HG03196 (cell line): ENCODE data around the gene NR1H3.

ENCODE experiments used
- ATAC-seq: cut with Tn5 transposase; IDR thresholded peaks from one replicate; pipeline ENCODE4 v1.9.1; 2021; ENCODE audit not compliant: unreplicated experiment

Gene NR1H3

GRCh38 chr11:47243454-47243853 is 14.3 kb upstream of the NR1H3 start:
- ATAC-seq: no peak

DNA sequence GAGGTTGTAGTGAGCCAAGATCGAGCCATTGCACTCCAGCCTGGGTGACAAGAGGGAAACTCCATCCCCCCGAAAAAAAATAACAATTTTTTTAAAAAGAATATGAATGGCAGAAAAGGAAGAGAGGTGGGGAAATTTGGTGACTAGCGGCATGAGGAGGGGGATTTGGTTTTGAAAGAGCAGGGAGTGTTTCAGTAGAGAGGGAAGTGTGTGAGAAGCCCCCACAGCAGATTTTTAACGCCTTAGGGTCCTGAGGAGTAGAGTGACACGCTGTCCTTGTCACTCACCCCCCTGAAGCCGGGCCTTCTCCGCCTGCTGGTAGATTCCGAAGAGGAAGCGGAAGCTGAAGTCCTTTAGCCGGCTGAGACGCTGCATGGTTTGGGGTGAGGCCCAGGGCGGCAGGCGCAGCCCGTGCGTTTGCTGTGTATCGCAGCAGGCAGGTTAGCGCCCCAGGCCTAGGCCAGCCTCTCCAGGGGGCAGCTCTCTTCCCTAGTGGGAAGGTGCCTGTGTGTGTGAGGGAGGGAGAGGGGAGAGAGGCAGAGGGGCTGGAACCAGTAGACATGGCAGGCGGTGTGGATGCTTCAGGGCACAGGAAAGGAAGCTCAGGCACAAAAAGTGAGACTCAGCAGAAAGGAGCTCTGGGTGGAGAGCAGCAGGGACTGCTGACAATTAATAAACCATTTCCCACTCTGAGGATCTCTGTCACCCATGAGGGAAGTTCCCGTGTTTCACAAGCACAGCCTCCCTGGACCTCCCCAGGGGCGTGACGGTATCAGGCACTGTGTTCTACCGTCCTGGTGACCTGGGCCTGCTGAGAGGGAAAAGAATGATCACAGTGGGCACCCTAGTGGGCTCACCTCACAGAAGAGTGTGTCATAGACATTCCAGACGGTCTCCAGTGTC is 13.1 kb upstream of the NR1H3 start:
- ATAC-seq: no peak

- no peak for ATAC-seq
Observed at GRCh38 chr11:47245611-47246357, 12.0 kb upstream of the NR1H3 start.

- no peak for ATAC-seq
Observed at GRCh38 chr11:47247502-47247901, 10.3 kb upstream of the NR1H3 start.

DNA sequence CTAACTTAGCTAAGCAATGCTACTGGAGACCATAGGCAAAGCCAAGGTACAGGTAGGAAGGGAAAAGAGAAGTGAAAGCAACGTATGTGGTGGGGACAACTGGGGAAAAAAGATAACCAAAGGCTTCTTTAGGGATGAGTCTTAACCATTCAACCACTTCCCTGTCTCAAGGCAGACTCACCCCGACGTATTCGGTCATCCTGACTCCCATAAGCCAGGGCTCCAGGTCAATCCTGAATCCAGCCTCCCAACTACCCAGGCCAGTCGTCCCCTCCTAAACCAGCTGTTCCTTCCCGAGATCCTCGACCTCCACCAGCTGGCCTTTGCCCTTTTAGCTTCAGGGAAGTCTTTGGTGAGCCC is 9.5 kb upstream of the NR1H3 start:
- peak; percentile 27 for ATAC-seq

GRCh38 chr11:47248664-47249377 is 9.0 kb upstream of the NR1H3 start, which contains the start of gene ACP2:
TSS of gene ACP2 (minus strand) at chr11:47248814. CDS start at chr11:47248789, 25 bp downstream.
- peak; percentile 93 for ATAC-seq

DNA sequence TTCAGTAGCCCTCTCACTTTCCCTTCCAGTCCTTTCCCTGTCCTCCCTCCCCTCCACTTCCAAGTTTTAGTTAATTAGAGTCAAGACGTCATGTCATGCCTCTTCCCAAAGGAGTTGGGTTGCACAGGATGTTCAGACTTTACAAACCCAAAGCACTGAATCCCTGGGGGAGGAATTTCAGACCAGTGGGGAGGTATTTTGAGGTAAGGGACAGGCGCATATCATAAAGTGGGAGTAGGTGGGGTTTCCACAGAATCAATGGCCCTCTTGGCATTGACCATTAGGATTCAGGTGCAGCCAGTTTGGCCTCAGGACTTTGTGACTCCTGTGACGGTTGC is 8.4 kb upstream of the NR1H3 start:
- no peak for ATAC-seq

DNA sequence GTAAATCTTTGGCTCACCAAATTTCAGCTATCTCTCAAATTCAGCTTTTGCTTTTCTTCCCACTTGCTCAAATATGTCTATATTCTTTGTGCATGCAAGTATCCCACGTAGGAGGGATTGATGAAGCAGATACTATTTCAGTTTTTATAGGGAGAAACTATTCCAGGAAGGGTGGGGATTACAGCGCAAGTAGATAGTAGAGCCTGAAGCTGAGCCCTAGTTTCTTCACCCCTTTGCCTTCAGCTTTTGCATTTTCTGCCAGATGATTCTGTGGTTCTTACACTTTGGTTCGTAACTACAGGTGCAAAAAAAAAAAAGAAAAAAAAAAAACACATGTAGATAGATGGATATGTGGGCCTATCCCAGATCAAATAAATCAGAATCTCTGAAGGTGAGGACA is 6.0 kb upstream of the NR1H3 start:
- ATAC-seq: no peak

GRCh38 chr11:47253660-47254059 is 4.1 kb upstream of the NR1H3 start:
- no peak for ATAC-seq

GRCh38 chr11:47254386-47254785 is 3.4 kb upstream of the NR1H3 start:
- ATAC-seq: no peak

DNA sequence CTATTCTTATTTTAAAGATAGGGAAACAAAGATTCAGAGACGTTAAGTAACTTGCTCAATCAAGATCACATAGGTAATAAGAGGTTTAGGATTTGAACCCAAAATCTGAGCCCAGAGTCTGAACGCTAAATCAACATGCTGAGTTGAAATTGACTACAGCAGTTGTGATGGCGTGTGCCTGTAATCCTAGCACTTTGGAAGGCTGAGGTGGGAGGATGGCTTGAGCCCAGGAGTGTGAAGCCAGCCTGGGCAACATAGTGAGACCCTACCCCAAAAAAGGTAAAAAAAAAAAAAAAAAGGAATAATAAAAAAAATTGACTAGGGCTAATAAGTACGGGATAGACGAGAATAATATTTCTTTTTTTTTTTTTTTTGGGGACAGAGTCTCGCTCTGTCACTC is 1.4 kb upstream of the NR1H3 start:
- ATAC-seq: no peak

DNA sequence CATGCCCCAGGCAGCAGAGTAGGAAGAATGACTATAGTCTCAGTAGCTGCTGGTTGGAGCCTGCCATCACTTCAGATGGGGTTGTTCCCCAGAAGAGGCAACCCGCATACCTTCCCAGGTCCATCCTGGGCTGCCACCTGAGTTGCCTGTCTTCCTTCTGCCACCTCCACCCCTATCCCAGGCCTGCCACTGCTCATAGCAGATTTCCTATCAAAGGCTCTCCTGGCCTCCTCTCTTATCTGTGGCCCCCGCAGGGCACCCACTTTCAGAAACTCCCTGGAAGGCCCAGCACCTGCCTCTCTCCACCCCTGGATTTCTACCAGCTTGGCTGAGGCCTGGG is 649 bp upstream of the NR1H3 start:
- no peak for ATAC-seq

DNA sequence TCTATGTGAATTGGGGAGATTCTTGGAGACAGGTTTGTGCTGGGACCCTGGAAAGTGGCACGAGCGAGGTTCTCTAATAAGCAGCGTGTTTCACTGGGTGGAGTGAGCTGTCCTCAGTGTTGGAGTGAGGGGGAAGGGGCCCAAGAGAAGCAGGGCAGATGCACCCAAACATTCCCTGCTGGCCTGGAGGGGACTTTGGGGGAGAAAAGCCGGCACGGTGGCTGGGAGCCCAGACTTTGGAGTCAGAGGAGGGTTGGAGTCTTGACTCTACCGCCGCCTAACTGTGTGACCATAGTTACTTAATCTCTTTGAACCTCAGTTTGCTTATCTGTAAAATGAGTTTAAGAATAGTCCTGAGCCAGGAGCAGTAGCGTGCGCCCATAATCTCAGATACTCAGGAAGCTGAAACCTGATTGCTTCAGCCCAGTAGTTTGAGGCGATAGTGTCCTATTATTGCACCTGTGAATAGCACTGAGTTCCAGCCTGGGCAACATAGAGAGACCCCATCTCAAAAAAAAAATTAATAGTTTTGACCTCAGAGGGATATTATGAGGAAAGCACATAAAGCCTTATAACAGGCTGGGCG is 614 bp downstream of the NR1H3 start:
- ATAC-seq: no peak

DNA sequence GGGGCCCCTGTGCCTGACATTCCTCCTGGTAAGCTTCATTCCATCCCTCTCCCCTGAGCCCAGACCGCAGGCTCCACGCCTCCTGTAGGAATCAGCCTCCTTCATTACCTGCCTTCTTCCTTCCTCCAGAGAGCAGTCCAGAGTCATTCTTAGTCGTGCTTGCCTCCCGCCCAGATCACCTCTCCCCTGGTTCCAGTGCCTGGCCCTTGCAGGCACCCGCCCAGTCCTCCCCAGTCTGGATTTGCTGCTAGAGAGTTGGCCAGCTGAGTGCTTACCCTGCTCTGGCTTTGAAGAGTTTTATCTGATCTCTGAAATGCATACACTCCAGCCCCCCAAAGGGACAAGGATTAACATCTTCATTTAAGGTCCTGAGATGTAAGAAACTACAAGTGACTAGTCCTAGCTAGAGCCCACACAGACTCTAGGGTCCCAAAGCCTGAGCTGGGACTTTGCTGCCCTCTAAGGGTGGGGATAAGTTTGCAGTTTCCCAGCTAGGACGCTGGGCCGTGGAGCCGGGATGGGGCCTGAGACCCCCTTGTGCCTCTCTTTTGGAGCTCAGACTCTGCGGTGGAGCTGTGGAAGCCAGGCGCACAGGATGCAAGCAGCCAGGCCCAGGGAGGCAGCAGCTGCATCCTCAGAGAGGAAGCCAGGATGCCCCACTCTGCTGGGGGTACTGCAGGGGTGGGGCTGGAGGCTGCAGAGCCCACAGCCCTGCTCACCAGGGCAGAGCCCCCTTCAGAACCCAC is 1.6 kb downstream of the NR1H3 start:
- ATAC-seq: no peak

- no peak for ATAC-seq
Observed at GRCh38 chr11:47260366-47260765, 2.6 kb downstream of the NR1H3 start.

DNA sequence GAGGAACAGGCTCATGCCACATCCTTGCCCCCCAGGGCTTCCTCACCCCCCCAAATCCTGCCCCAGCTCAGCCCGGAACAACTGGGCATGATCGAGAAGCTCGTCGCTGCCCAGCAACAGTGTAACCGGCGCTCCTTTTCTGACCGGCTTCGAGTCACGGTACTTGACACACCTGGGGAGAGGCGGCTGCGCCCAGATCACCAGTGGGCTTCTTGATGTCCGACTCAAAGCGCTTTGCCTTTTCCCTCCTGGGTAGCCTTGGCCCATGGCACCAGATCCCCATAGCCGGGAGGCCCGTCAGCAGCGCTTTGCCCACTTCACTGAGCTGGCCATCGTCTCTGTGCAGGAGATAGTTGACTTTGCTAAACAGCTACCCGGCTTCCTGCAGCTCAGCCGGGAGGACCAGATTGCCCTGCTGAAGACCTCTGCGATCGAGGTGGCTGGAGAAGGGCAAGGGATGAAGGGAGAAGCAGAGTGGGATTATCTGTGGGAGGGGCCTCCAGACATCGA is 3.5 kb downstream of the NR1H3 start:
- ATAC-seq: no peak

DNA sequence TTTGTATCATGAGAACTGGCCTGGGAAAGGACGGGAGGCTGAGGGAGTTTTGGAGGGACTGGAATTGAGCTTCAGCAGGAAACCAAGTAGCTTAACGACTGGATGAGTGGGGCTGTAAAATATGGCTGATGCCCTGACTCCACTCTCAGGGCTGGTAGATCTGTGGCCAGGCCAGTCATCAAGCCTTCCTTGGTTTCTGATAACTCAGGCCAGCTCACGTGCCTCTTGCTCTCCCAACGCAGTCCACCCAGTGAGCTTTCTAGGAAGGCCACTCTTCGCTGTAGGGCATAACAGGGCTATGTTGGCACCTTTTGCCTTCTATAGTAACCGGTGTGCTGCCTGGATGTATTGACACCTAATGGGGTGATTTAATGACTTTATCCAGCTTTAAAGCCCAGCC is 6.3 kb downstream of the NR1H3 start:
- ATAC-seq: no peak

DNA sequence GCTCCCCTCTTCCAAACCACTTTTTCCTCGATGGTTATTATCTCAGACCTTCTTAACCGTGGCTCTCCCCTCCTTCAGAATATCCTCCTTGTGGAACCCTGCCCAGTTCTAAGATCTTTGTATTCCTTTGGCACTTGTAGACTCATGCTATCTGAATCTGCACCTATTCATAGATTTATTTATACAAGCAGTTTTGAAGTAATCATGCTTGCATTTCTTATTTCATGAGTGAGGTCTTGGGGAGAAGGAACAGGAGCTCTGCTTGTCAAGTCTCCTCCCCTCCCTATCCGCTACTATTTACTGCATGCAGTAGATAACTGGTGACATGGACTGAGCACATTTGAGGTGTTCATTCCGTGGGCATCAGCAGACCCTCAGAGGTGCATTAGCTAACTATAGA is 6.7 kb downstream of the NR1H3 start:
- no peak for ATAC-seq

DNA sequence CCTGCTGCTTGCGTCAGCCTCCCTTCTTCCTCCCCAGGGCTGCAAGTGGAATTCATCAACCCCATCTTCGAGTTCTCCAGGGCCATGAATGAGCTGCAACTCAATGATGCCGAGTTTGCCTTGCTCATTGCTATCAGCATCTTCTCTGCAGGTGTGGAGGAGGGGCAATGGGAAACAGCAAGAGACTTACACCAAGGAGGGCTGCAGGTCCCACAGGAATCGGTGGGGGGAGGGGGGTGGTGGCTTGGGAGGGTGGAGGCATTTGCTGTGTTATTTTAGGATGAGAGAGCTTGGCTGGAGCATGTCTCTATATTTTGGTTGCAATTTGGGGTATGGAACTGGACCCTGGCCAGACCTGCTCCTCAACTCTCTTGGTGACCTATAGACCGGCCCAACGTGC is 10.1 kb downstream of the NR1H3 start:
- ATAC-seq: no peak

GRCh38 chr11:47268448-47269001 is 10.7 kb downstream of the NR1H3 start:
- ATAC-seq: no peak
